IMR-90 (cell line): ENCODE results near the gene RBM39. TPM values are rescaled to one million over a fixed set of nuclear protein-coding genes. Genes with fewer than 3 reads are reported as not detected.

Source experiments
- ATAC-seq: fragments of 200-7000 bp; cut with Tn5 transposase; 2 replicates; pipeline ENCODE4 v1.9.1; 2020; ENCODE audit warnings: low read depth, mild to moderate bottlenecking, moderate library complexity
- BruUV-seq: library from RNA; stranded (reverse); fragments of 400-500 nt; replicated peaks from 2 replicates; lab custom pipeline; 2021; lab: Mats Ljungman, UMichigan
- CTCF ChIA-PET: fragments of 300-600 bp; formaldehyde crosslinking; extraction: SDS; loops from one replicate; lab custom pipeline; 2021; ENCODE audit warnings: antibody characterized with exemption; lab: Yijun Ruan, JAX
- POLR2A ChIA-PET: fragments of 300-600 bp; sonication (Branson Sonifier 250); formaldehyde crosslinking; loops from one replicate; lab custom pipeline; 2022; ENCODE audit warnings: antibody characterized with exemption; ENCODE audit not compliant: unreplicated experiment; lab: Charles Lee
- DNase-seq: peaks from one replicate; pipeline ENCODE4 v3.0.0; 2013
- H2AFZ ChIP-seq: replicated peaks from 2 replicates; pipeline ENCODE3; 2013; ENCODE audit warnings: low read length, mild to moderate bottlenecking; ENCODE audit not compliant: poor library complexity
- H2AK5ac ChIP-seq: 2 replicates; pipeline ENCODE4 v1.6.1; 2013; ENCODE audit warnings: low read depth, low read length, inconsistent platforms
- H2AK9ac ChIP-seq: replicated peaks from 2 replicates; pipeline ENCODE3; 2013; ENCODE audit warnings: mild to moderate bottlenecking, low read depth, low read length, moderate library complexity; ENCODE audit not compliant: poor library complexity
- H2BK120ac ChIP-seq: 2 replicates; pipeline ENCODE4 v1.6.1; 2013; ENCODE audit warnings: low read depth, low read length, inconsistent platforms
- H2BK15ac ChIP-seq: 3 replicates; pipeline ENCODE4 v1.6.1; 2013; ENCODE audit warnings: low read depth, low read length, inconsistent platforms
- H2BK20ac ChIP-seq: 2 replicates; pipeline ENCODE4 v1.6.1; 2013; ENCODE audit warnings: low read depth, mild to moderate bottlenecking, inconsistent platforms, low read length, moderate library complexity
- H2BK5ac ChIP-seq: 2 replicates; pipeline ENCODE4 v1.6.1; 2013; ENCODE audit warnings: mild to moderate bottlenecking, low read depth, low read length, inconsistent platforms; ENCODE audit not compliant: poor library complexity, severe bottlenecking
- H3K14ac ChIP-seq: replicated peaks from 2 replicates; pipeline ENCODE4 v1.6.1; 2013; ENCODE audit warnings: low read depth, low read length, inconsistent platforms
- H3K18ac ChIP-seq: 2 replicates; pipeline ENCODE4 v1.6.1; 2013; ENCODE audit warnings: low read depth, low read length, control low read depth
- H3K23ac ChIP-seq: 2 replicates; pipeline ENCODE4 v1.6.1; 2013; ENCODE audit warnings: low read depth, low read length, inconsistent platforms
- H3K27ac ChIP-seq: 2 replicates; pipeline ENCODE4 v1.5.1; 2013; ENCODE audit warnings: mild to moderate bottlenecking, control low read depth, low read length; ENCODE audit not compliant: insufficient read depth
- H3K27me3 ChIP-seq: 2 replicates; pipeline ENCODE4 v1.6.1; 2013; ENCODE audit warnings: low read length; ENCODE audit not compliant: control insufficient read depth, insufficient read depth
- H3K36me3 ChIP-seq: 2 replicates; pipeline ENCODE4 v1.6.1; 2013; ENCODE audit warnings: low read length, mixed read lengths; ENCODE audit not compliant: control insufficient read depth, insufficient read depth
- H3K4ac ChIP-seq: 2 replicates; pipeline ENCODE4 v1.6.1; 2013; ENCODE audit warnings: low read depth, low read length, inconsistent platforms
- H3K4me1 ChIP-seq: 2 replicates; pipeline ENCODE4 v1.6.1; 2013; ENCODE audit warnings: low read length, mixed read lengths; ENCODE audit not compliant: control insufficient read depth, insufficient read depth
- H3K4me2 ChIP-seq: 2 replicates; pipeline ENCODE4 v1.6.1; 2013; ENCODE audit warnings: low read depth, mild to moderate bottlenecking, control low read depth, low read length, moderate library complexity
- H3K4me3 ChIP-seq: 2 replicates; pipeline ENCODE4 v1.5.1; 2013; ENCODE audit warnings: low read depth, mild to moderate bottlenecking, control low read depth, low read length, moderate library complexity; ENCODE audit not compliant: insufficient read depth
- H3K56ac ChIP-seq: 2 replicates; pipeline ENCODE4 v1.6.1; 2013; ENCODE audit warnings: low read length, inconsistent platforms; ENCODE audit not compliant: insufficient read depth; ENCODE audit errors: extremely low read depth
- H3K79me1 ChIP-seq, 2 experiments: 2 replicates each; pipeline ENCODE4 v1.6.1; 2013; ENCODE audit warnings: low read length in 2 of 2, inconsistent platforms in 1 of 2, low read depth in 1 of 2
- H3K9ac ChIP-seq: 2 replicates; pipeline ENCODE4 v1.6.1; 2013; ENCODE audit warnings: low read depth, low read length, control low read depth
- H3K9me1 ChIP-seq: 2 replicates; pipeline ENCODE4 v1.6.1; 2013; ENCODE audit warnings: low read length, inconsistent platforms; ENCODE audit not compliant: insufficient read depth
- H3K9me3 ChIP-seq: 2 replicates; pipeline ENCODE4 v1.6.1; 2013; ENCODE audit warnings: low read length; ENCODE audit not compliant: control insufficient read depth, insufficient read depth
- H4K20me1 ChIP-seq: 2 replicates; pipeline ENCODE4 v1.6.1; 2013; ENCODE audit warnings: low read length, inconsistent platforms; ENCODE audit not compliant: insufficient read depth
- H4K5ac ChIP-seq: 2 replicates; pipeline ENCODE4 v1.6.1; 2013; ENCODE audit warnings: mild to moderate bottlenecking, low read depth, low read length, control low read depth
- H4K8ac ChIP-seq, 2 experiments: 2 replicates each; pipeline ENCODE4 v1.6.1; 2013; ENCODE audit warnings: low read depth in 2 of 2, low read length in 2 of 2, control low read depth in 1 of 2, inconsistent platforms in 1 of 2
- H4K91ac ChIP-seq: 2 replicates; pipeline ENCODE4 v1.6.1; 2013; ENCODE audit warnings: low read depth, low read length, inconsistent platforms; ENCODE audit not compliant: insufficient read depth
- BHLHE40 ChIP-seq: fragments of 150-350 bp; IDR thresholded peaks from 2 replicates; pipeline ENCODE4 v1.6.1; 2016; ENCODE audit warnings: mild to moderate bottlenecking, low read depth, low read length
- CHD1 ChIP-seq: IDR thresholded peaks from 2 replicates; pipeline ENCODE4 v1.6.1; 2012; ENCODE audit warnings: low read depth, low read length, improper control_type of control experiment
- CTCF ChIP-seq: conservative IDR thresholded peaks from 2 replicates; pipeline ENCODE4 v1.5.1; 2012; ENCODE audit warnings: mild to moderate bottlenecking, low read depth, low read length, improper control_type of control experiment
- ELK1 ChIP-seq: fragments of 150-350 bp; IDR thresholded peaks from 2 replicates; pipeline ENCODE4 v1.6.1; 2016; ENCODE audit warnings: low read depth, mild to moderate bottlenecking, low read length, moderate library complexity, borderline replicate concordance
- FOS ChIP-seq: fragments of 150-350 bp; IDR thresholded peaks from 2 replicates; pipeline ENCODE4 v1.6.1; 2016; ENCODE audit warnings: low read depth, low read length
- MAFK ChIP-seq: IDR thresholded peaks from 2 replicates; pipeline ENCODE4 v1.6.1; 2012; ENCODE audit warnings: low read depth, low read length, improper control_type of control experiment
- MAZ ChIP-seq: IDR thresholded peaks from 2 replicates; pipeline ENCODE4 v1.6.1; 2012; ENCODE audit warnings: low read depth, mild to moderate bottlenecking, low read length, improper control_type of control experiment, moderate library complexity, borderline replicate concordance
- MXI1 ChIP-seq: IDR thresholded peaks from 2 replicates; pipeline ENCODE4 v1.6.1; 2012; ENCODE audit warnings: low read depth, mild to moderate bottlenecking, low read length, moderate library complexity, borderline replicate concordance
- NFE2L2 ChIP-seq: fragments of 150-350 bp; IDR thresholded peaks from 2 replicates; pipeline ENCODE4 v1.6.1; 2016; ENCODE audit warnings: low read depth, mild to moderate bottlenecking, low read length
- RFX5 ChIP-seq: IDR thresholded peaks from 2 replicates; pipeline ENCODE4 v1.8.0; 2012; ENCODE audit warnings: low read depth, mild to moderate bottlenecking, low read length, moderate library complexity
- USF2 ChIP-seq: fragments of 150-350 bp; IDR thresholded peaks from 2 replicates; pipeline ENCODE4 v1.6.1; 2017; ENCODE audit warnings: mild to moderate bottlenecking, antibody characterized with exemption, low read length, low read depth
- WGBS, 2 experiments: methylation state at CpG; one replicate each; pipeline versions ENCODE4 v1.1.5 to v1.1.7; 2013; ENCODE audit warnings: missing lambda C conversion rate in 2 of 2; ENCODE audit not compliant: insufficient read length in 1 of 2; ENCODE audit errors: extremely low coverage in 2 of 2; 5-methylcytosine and 5-hydroxymethylcytosine counted together
- dilution Hi-C: fragments of 300-500 bp; cut with HindIII; formaldehyde crosslinking; loops from one replicate; pipeline ENCODE4 v1.14.3; 2018; ENCODE audit warnings: low sequenced_read_pairs; ENCODE audit not compliant: unreplicated experiment
- in situ Hi-C: fragments of 300-500 bp; cut with MboI; formaldehyde crosslinking; loops from 3 replicates; pipeline ENCODE4 v1.14.3; 2019; ENCODE audit warnings: low sequenced_read_pairs, inconsistent platforms, mixed read lengths
- intact Hi-C: fragments of 100-400 bp; cut with micrococcal nuclease; formaldehyde crosslinking; loops from 2 replicates; pipeline ENCODE4 v1.10.0; 2022
- polyA plus RNA-seq, 3 experiments: library from polyadenylated mRNA; depleted of rRNA; stranded (reverse); fragments of >200 nt; gene quantifications; 2 replicates each; pipeline ENCODE4 v1.2.3, GENCODE V29; 2012; ENCODE audit warnings: low replicate concordance in 1 of 3
- total RNA-seq: library from RNA; depleted of rRNA; stranded (reverse); fragments of >200 nt; gene quantifications from 2 replicates; pipeline ENCODE4 v1.2.3, GENCODE V29; 2012

Gene RBM39
- total and polyA plus RNA-seq, 2 of the 4 experiments (the other 2 are of a cell fraction) = 106 to 166 TPM

GRCh38 chr20:35669681-35670080, 72.4 kb downstream of the RBM39 start:
- H2BK20ac ChIP-seq = no peak overlapping the region
- no peak overlapping the region for H3K9ac ChIP-seq
- H3K4me1 ChIP-seq = no peaks in the 10 kb centered on the region
- dilution Hi-C loops = no loop called here
- no peak overlapping the region for H2BK15ac ChIP-seq
- no peak overlapping the region for H4K91ac ChIP-seq
- no peak overlapping the region for H3K4me2 ChIP-seq
- no peak overlapping the region for H2AFZ ChIP-seq
- H2BK120ac ChIP-seq = no peak overlapping the region
- BruUV-seq = no TSS peak
- no peak overlapping the region for H3K4me3 ChIP-seq
- no CpG with 5 or more reads among the region's 1 CpG for WGBS, 2 experiments
- H3K23ac ChIP-seq = no peak overlapping the region
- no peak overlapping the region for H4K5ac ChIP-seq
- H3K36me3 ChIP-seq = peaks cover 39% of the 10 kb centered on the region
- no peaks in the 10 kb centered on the region for H4K20me1 ChIP-seq
- TF ChIP-seq FOS = no peak
- no peak for TF ChIP-seq CTCF
- no peak for TF ChIP-seq MAFK
- TF ChIP-seq MXI1 = no peak
- TF ChIP-seq NFE2L2 = no peak
- no peak for TF ChIP-seq MAZ
- no peak for TF ChIP-seq CHD1
- TF ChIP-seq BHLHE40 = no peak
- no peak for TF ChIP-seq USF2
- no peak for TF ChIP-seq ELK1
- TF ChIP-seq RFX5 = no peak
- no peak overlapping the region for H2AK9ac ChIP-seq
- peaks cover 8% of the 10 kb centered on the region; the same call in 1 of the 2 replicates for H3K9me1 ChIP-seq
- in situ Hi-C loops = no loop called here
- no peaks in the 10 kb centered on the region; a peak in 2 of 4 replicates for H3K79me1 ChIP-seq
- H3K4ac ChIP-seq = no peak overlapping the region
- H3K27me3 ChIP-seq = no peaks in the 10 kb centered on the region
- H2AK5ac ChIP-seq = no peak overlapping the region
- no peak overlapping the region for H4K8ac ChIP-seq
- H3K18ac ChIP-seq = no peak overlapping the region
- no peaks in the 10 kb centered on the region for H3K9me3 ChIP-seq
- POLR2A ChIA-PET = no interaction called here
- no peak for DNase-seq
- intact Hi-C loops = loop anchor here (10.0 kb wide), 1 partner anchor 105 kb away; no protein-coding TSS in a partner anchor
- CTCF ChIA-PET = no interaction called here
- ATAC-seq = no peak
- no peak overlapping the region for H3K14ac ChIP-seq
- no peak overlapping the region for H2BK5ac ChIP-seq
- H3K27ac ChIP-seq = no peak overlapping the region
- no peak overlapping the region for H3K56ac ChIP-seq
